Chondrocyte (in vitro differentiated cells): ENCODE data around the gene NEIL1. TPM values are rescaled to one million over a fixed set of nuclear protein-coding genes. Genes with fewer than 3 reads are reported as not detected.

ENCODE experiments used
- DNase-seq: peaks from one replicate; pipeline ENCODE4 v3.0.0; 2021; ENCODE audit warnings: mixed read lengths, low spot score
- H3K27ac Mint-ChIP-seq: one replicate; pipeline ENCODE4 v1.8.0; 2021; ENCODE audit warnings: mild to moderate bottlenecking, moderate library complexity, mixed read lengths; ENCODE audit not compliant: unreplicated experiment
- H3K27me3 Mint-ChIP-seq: 2 replicates; pipeline ENCODE4 v1.8.0; 2021; ENCODE audit warnings: low read depth, mixed read lengths
- H3K36me3 Mint-ChIP-seq: 2 replicates; pipeline ENCODE4 v1.8.0; 2021; ENCODE audit warnings: low read depth, mixed read lengths
- H3K4me1 Mint-ChIP-seq: 2 replicates; pipeline ENCODE4 v1.8.0; 2021; ENCODE audit warnings: low read depth, mild to moderate bottlenecking, mixed read lengths
- H3K4me3 Mint-ChIP-seq: one replicate; pipeline ENCODE4 v1.8.0; 2021; ENCODE audit warnings: mild to moderate bottlenecking, moderate library complexity, mixed read lengths; ENCODE audit not compliant: unreplicated experiment
- H3K9me3 Mint-ChIP-seq: 2 replicates; pipeline ENCODE4 v1.8.0; 2021; ENCODE audit warnings: low read depth, mixed read lengths
- microRNA-seq: library from miRNA; unstranded; fragments of <30 nt; microRNA quantifications from one replicate; pipeline ENCODE4 v1.2.0, GENCODE V29; 2020; ENCODE audit warnings: borderline number of aligned reads
- total RNA-seq: library from RNA; stranded (reverse); gene quantifications from 3 replicates; pipeline ENCODE4 v1.2.1, GENCODE V29; 2021
- TF ChIP-seq, protein P1 (sequence below): fragments of 200-600 bp; sonication (generic); IDR thresholded peaks from 2 replicates; pipeline ENCODE4 v1.5.0; 2021; ENCODE audit warnings: antibody characterized with exemption, mild to moderate bottlenecking, moderate library complexity

Gene NEIL1
- total RNA-seq, 1 donor from 2014 or later = 22.0 TPM

DNA sequence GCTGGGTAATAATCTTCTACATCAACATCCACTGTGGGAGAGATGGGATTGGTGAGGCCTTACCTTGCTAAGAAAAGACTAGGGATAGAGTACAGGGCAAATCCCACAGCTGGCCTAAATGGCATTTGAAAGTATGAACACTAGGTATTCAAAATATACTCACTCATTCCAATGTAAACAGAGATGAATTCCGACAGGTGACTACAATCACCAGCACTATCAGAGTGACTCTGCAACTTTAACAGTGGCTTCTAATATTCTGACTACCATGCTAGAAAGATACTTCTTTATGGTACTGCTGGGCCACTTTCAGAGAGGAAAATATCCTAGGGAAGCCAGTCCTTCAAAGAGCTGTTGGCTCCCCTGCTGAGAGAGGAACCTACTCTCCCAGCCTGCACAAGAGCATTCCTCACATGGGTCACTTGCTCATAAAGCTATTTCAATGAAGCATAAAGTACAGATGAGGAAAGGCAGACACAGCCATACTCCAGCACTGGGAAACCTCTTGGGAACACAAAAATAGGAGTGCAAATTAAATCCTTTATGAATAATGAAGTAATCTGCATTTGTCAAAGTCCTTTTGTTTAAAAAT is 43.0 kb downstream of the NEIL1 start:
- no peak for DNase-seq
- Mint-ChIP-seq H3K9me3 (no peaks in the 10 kb centered on the region), H3K27ac (no peak overlapping the region), H3K27me3 (no peaks in the 10 kb centered on the region), H3K36me3 (peaks cover 36% of the 10 kb centered on the region), H3K4me3 (no peak overlapping the region), H3K4me1 (no peaks in the 10 kb centered on the region)
- TF ChIP-seq, protein P1, sequence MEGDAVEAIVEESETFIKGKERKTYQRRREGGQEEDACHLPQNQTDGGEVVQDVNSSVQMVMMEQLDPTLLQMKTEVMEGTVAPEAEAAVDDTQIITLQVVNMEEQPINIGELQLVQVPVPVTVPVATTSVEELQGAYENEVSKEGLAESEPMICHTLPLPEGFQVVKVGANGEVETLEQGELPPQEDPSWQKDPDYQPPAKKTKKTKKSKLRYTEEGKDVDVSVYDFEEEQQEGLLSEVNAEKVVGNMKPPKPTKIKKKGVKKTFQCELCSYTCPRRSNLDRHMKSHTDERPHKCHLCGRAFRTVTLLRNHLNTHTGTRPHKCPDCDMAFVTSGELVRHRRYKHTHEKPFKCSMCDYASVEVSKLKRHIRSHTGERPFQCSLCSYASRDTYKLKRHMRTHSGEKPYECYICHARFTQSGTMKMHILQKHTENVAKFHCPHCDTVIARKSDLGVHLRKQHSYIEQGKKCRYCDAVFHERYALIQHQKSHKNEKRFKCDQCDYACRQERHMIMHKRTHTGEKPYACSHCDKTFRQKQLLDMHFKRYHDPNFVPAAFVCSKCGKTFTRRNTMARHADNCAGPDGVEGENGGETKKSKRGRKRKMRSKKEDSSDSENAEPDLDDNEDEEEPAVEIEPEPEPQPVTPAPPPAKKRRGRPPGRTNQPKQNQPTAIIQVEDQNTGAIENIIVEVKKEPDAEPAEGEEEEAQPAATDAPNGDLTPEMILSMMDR = no peak

DNA sequence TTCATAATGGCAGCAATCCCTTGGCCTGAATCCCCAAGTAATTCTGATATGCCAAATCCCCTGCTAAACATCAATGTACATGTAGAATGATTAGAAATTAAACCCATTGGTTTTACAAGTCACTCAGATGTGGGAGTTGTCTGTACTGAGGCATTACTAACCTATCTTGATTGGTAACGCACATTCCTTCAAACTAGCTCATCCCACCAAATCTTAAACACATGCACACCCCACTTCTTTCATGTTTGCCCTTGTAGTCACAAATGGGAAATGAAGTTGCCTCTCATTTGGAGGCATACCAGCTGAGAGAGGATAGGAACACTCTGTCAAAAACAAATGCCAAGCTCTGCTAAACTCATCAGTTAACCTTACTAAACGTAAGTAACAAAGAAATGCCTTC is 50.7 kb downstream of the NEIL1 start:
- no peaks in the 10 kb centered on the region for H3K27me3 Mint-ChIP-seq
- no peak overlapping the region for H3K4me3 Mint-ChIP-seq
- H3K36me3 Mint-ChIP-seq = peaks cover 36% of the 10 kb centered on the region
- DNase-seq = no peak
- TF ChIP-seq, protein P1 = no peak
- H3K27ac Mint-ChIP-seq = no peak overlapping the region
- no peaks in the 10 kb centered on the region for H3K4me1 Mint-ChIP-seq
- H3K9me3 Mint-ChIP-seq = no peaks in the 10 kb centered on the region

DNA sequence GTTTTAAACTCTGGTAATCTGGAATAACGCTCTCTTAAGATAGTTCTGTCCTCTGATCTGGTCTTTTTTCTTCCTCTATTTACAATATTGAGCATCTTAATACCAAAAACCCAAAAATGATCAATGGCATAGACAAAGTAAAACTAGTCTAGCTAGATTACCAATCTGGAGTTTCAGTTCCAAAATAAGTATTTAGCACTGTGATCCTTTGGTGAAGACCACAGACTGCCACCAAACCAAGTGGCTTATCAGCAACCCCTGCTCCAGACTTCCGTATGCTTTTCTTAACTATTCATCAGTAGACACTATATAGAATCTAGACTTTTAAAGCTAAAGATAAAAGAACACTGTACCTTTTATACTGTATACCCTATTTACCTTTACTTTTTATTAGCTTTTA is 57.1 kb downstream of the NEIL1 start:
- TF ChIP-seq, protein P1 = no peak
- Mint-ChIP-seq H3K27me3 (no peaks in the 10 kb centered on the region), H3K4me3 (no peak overlapping the region), H3K27ac (no peak overlapping the region), H3K9me3 (no peaks in the 10 kb centered on the region), H3K4me1 (no peaks in the 10 kb centered on the region), H3K36me3 (peaks cover 41% of the 10 kb centered on the region)
- no peak for DNase-seq

Small RNA genes lying within 50 kb of the gene (microRNA-seq; reads per million reads assigned to microRNA genes)
- not detected for gene MIR631

Other genes with a start within 250 kb of the NEIL1 start
- 12.2 to 33.4 TPM (median 32.9 TPM) in 3 replicates for gene C15orf39, start 145.2 kb upstream of the NEIL1 start, total RNA-seq
- gene GOLGA6C, start 88.7 kb upstream of the NEIL1 start, total RNA-seq = not detected in 3 replicates
- 0.15 TPM in 1 of 3 replicates, not detected in the others for gene GOLGA6D, start 64.2 kb upstream of the NEIL1 start, total RNA-seq
- 69.8 to 85.9 TPM (median 77.6 TPM) in 3 replicates for gene COMMD4, start 11.0 kb upstream of the NEIL1 start, total RNA-seq
- gene MAN2C1, start 21.6 kb downstream of the NEIL1 start, total RNA-seq = 105 to 158 TPM (median 109 TPM) in 3 replicates
- 39.3 to 50.9 TPM (median 44.9 TPM) in 3 replicates for gene SIN3A, start 104.7 kb downstream of the NEIL1 start, total RNA-seq
- gene PTPN9, start 232.3 kb downstream of the NEIL1 start, total RNA-seq = 33.2 to 36.8 TPM (median 33.6 TPM) in 3 replicates